Medulla oblongata (tissue), 1 donor: ENCODE measurements around the gene ZFP62.
"Not testable (repeated sequence)": the region's sequence is repeated elsewhere in the genome, so short reads cannot be mapped to it uniquely, and the experiment has no call there.

Source experiments
- DNase-seq: peaks from one replicate; pipeline ENCODE4 v3.0.0-alpha.2; 2015; ENCODE audit errors: extremely low spot score

The ZFP62 gene

GRCh38 chr5:180860887-180861822 is at the start of gene ZFP62:
Gene ZFP62 (minus strand): TSS chr5:180861276. CDS start chr5:180861219, 57 bp downstream.
- DNase-seq, result peak; percentile 91

GRCh38 chr5:180910735-180911134 is 49.7 kb upstream of the ZFP62 start:
- no peak for DNase-seq

- no peak for DNase-seq
Observed at GRCh38 chr5:180910182-180910581, 49.1 kb upstream of the ZFP62 start.

GRCh38 chr5:180909782-180910181 is 48.7 kb upstream of the ZFP62 start:
- no peak for DNase-seq

- DNase-seq, result no peak
Observed at GRCh38 chr5:180908998-180909731, 48.1 kb upstream of the ZFP62 start.

- DNase-seq, result no peak
Observed at GRCh38 chr5:180908400-180908799, 47.3 kb upstream of the ZFP62 start.

- no peak for DNase-seq
Observed at GRCh38 chr5:180901319-180902009, 40.4 kb upstream of the ZFP62 start.

- DNase-seq, result no peak
Observed at GRCh38 chr5:180900178-180900577, 39.1 kb upstream of the ZFP62 start.

GRCh38 chr5:180898621-180899246 is 37.7 kb upstream of the ZFP62 start, which contains the start of gene BTNL8:
Gene BTNL8 (plus strand): TSS chr5:180899159. CDS start chr5:180899311, 152 bp downstream.
- no peak for DNase-seq

GRCh38 chr5:180895330-180895729 is 34.3 kb upstream of the ZFP62 start:
- not testable (repeated sequence) for DNase-seq

GRCh38 chr5:180889381-180889780 is 28.3 kb upstream of the ZFP62 start:
- DNase-seq, result no peak

- not testable (repeated sequence) for DNase-seq
Observed at GRCh38 chr5:180885845-180886529, 24.9 kb upstream of the ZFP62 start.

- no peak for DNase-seq
Observed at GRCh38 chr5:180875860-180876426, 14.9 kb upstream of the ZFP62 start.

GRCh38 chr5:180874804-180875582 is 13.9 kb upstream of the ZFP62 start:
- DNase-seq, result no peak

- no peak for DNase-seq
Observed at GRCh38 chr5:180873615-180874520, 12.8 kb upstream of the ZFP62 start.

GRCh38 chr5:180872419-180872818 is 11.3 kb upstream of the ZFP62 start:
- no peak for DNase-seq

GRCh38 chr5:180870276-180871068 is 9.4 kb upstream of the ZFP62 start:
- no peak for DNase-seq

- DNase-seq, result no peak
Observed at GRCh38 chr5:180869587-180869986, 8.5 kb upstream of the ZFP62 start.
